HS-5 (cell line): ENCODE results near the gene HES2.
"Not testable (repeated sequence)": the region's sequence is repeated elsewhere in the genome, so short reads cannot be mapped to it uniquely, and the experiment has no call there.

Experiments used
- DNase-seq: peaks from one replicate; pipeline ENCODE4 v3.0.0-alpha.2; 2012; ENCODE audit warnings: low read depth

Gene HES2

GRCh38 chr1:6435547-6435946 lies 15.8 kb upstream of the HES2 start:
- DNase-seq: no peak

- no peak for DNase-seq
Measured at GRCh38 chr1:6435129-6435528, 15.4 kb upstream of the HES2 start.

DNA sequence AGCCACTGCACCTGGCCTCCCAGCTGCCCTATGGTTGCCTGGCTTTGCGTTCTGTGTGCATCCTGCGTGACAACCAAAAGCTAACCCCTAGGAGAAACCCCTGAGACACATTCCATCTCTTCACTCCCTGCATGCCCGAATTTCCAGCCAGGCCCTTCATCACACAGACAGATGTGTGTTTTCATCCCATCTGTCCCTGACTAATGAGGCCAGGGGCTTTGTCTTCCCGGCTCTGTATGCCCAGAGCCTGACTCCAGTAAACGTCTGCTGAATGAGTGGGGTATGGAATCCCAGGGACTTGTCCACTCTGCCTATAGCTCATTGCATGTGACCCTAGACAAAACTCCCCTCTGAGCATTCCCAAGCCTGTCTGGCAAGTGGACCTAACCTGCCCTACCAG lies 14.5 kb upstream of the HES2 start:
- DNase-seq: no peak

DNA sequence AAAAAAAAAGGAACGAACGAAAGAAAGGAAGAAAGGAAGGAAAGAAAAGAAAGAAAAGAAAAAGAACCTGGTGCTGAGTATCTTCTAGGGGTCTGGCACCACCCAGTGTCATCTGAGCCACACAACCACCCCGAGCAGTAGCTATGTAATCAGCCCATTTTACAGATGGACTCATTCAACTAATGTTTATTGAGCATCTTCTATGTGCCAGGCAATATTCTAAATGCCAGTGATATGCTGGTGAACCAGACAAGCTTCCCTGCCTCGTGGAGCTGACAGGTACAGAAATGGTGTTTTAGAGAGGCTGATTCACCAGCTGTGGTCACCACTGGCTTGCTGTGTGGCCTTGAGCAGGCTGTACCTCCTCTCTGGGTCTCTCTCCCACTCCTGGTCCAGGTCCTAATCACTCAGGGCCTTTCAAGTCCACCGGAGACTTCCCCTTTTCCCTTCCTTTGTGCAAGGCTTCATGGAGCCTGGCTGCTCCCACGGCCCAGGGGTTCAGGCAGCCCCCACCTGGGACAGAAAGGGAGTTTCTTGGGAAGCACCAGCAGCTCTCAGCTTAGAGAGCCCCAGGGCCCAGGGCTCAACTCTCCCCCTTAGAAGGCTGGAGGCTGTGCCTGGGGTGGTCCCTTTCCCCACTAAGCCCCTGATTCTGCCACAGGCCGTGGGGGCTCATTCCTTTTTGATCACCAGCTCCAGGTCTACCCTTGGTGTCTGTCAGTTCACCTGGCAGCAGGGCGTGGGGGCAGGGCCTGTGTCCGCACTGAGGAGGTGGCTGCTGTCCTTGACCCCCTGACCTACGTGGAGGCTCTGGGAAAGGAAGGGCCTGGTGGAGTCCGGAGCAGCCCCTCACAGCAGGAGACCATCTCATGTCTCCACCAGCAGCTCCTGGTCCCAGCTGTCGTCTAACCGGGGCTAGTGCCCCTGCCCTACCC lies 12.2 kb upstream of the HES2 start:
- DNase-seq: not testable (repeated sequence)

- not testable (repeated sequence) for DNase-seq
Measured at GRCh38 chr1:6429660-6430411, 10.1 kb upstream of the HES2 start.

- not testable (repeated sequence) for DNase-seq
Measured at GRCh38 chr1:6428453-6428852, 8.7 kb upstream of the HES2 start.

DNA sequence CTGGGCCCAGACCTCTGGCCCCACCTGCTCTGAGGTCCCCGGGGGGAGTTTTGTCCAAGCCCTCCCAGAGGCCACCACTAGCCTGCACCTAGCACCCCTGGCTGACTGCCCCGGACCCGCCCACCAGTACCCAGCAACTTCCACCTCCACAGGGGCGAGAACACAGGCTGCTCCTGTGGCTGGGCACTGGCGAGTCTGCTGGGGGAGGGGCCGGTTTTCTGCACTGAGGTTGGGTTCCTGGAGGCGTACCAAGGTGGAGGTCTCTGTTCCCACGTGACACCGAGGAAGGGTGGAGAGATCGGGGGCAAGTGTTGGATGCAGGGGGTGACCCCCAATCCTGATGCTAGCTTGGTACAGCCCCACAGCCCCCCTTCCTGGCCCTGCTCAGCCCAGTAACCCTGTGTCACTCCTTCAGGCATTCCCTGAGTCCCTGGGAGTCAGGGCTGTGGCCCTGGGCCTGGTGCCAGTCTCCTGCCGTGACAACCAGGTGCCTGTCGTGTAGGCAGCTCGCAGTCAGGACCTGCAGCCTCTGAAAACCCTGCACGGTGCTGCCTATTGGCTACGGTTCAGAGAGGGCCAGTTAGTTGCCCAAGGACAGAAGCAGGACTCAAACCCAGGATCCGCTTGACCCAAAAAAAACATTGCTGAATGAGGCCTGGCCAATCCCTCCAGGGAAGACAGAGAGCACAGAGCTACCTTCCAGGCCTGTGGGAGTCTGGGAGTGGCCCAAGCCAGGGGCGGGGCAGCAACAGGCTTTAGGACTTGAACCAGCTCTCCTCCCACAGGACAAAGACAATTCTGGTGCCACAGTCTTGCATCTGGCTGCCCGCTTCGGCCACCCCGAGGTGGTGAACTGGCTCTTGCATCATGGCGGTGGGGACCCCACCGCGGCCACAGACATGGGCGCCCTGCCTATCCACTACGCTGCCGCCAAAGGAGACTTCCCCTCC lies 8.0 kb upstream of the HES2 start:
- no peak for DNase-seq

GRCh38 chr1:6426972-6427350 lies 7.2 kb upstream of the HES2 start:
- no peak for DNase-seq

DNA sequence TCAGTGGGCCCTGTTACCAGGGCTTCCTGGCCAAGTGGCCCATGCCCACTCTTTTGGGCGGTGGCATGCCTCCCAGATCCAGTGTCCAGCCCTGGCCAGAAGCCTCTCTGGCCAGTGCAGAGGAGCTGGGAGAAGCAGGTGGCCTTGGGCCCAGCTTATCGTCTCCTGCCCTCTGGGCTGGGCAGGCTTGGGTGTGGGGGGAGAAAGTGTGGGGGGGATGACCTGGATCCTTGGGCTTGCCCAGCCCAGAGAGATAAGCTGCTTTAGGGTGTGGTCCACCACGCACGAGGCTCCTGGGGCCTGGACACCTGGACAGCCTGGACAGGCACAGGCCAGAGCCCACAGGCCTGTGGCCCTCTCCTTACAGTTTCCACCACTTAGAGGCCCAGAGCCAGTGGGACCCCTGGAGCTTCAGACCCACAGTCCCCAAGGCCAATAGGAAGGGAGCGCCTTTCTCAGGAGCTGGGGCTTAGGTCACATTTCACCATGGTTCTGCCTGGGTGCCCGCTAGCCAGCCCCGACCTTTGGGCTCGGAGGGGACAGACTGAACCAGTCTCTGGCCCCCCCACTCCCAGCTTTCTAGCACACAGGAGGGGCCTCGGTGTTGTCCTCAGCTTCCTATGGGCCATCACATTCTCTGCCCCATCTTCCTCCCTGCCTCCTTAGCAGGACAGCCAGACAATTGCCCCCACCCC lies 6.7 kb upstream of the HES2 start:
- no peak for DNase-seq

GRCh38 chr1:6425658-6426057 lies 5.9 kb upstream of the HES2 start:
- DNase-seq: no peak

GRCh38 chr1:6424619-6425593 lies 5.2 kb upstream of the HES2 start, which contains the start of gene ESPN:
TSS of gene ESPN (plus strand) at chr1:6424776. CDS start at chr1:6424956, 180 bp downstream.
- no peak for DNase-seq

GRCh38 chr1:6424000-6424565 lies 4.4 kb upstream of the HES2 start:
- DNase-seq: no peak

DNA sequence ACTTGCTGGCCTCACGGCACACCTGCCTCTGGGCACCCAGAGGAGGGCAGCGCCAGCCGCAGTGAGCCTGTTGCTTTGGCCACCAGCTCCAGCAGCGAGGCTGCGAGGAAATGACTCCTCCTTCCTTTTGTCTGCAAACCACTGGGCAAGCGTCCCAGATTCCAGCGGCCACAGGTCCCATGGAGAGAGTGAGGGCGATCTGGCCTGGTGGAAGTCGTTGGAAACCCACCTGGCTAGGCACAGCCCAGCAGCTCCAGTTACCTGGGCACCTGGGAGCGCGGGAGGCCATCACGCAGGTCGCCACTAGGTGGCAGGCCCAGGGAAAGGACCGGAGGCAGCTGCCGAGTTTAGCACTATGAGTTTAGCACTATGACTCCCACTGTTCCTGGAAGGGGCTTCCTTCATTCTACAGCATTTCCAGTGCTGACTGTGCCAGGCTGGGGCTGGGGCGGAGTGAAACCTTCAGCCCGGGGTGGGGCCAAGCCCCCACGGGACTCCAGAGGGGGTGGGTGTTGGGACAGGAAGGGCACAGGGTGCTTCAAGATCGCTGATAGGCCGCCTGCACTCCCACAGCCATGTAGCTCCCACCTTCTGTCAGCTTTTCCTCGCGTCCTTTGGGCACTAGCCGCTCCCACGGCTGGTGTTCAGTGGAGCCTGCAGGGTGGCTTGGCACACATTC lies 3.7 kb upstream of the HES2 start:
- peak; percentile 44 for DNase-seq

DNA sequence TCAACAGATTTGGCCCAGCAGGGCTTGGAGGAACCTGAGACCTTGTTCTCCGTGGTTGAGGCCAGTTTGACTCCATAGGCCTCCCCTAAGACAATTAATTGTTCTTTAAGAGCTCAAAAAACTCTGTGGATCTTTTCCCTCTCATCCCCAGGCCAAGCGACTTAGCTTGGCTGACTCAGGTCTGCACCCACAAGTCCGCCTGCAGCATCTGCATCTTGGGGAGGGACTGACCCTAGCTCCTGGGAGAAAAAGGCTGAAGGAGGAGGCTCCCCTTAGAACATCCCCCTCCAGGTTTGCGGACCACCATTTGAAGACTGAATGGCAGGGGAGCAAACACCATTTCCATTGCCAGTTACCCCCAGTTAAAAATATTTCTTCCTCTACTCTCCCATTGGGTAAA lies 1.5 kb upstream of the HES2 start:
- DNase-seq: no peak

DNA sequence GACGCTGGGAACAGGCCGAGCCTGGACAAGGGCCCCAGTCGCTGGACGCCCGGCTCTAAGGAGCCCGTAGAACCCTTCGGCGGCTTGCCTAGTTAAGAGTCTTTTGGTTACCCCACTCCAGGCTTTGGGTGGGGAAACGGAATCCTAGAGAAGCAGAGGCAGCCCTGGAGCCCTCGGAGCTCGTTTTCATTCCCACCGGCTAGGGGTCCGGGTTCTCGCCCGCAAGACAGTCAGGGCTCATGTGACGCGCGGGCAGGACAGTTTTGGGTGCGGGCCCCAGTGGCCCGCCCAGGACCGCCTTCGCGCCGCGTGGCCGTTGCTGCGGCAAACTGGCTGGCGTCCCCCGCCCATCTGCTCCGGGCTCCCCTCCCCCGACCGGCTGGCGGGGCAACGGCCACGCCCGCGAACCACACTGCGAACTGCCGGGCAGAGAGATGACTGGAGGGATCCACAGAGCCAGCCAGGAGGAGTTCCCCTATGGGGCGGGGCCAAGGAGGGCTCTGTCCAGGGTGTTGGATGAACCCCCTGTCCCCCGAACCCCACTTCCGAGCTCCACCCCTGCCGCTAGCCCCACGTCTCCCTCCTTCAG lies 829 bp upstream of the HES2 start:
- no peak for DNase-seq

DNA sequence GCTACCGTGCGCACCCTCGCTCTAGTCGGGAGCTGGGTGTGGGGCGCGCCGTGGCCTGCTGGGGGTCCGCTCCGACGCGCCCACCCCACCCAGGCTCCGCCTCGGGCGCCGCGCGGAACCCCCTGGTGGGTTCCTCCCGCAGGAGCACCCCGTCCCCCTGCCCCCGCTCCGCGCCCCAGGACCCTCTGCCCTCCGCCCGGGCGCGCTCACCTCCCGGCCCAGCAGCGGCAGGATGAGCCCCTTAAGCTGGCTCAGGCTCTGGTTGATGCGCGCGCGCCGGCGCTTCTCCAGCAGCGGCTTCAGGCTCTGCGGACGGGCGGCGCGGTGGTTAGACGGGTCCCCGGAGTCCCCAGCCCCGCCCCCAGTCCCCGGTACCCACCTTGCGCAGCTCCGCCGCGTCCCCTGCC lies 319 bp downstream of the HES2 start:
- DNase-seq: no peak

DNA sequence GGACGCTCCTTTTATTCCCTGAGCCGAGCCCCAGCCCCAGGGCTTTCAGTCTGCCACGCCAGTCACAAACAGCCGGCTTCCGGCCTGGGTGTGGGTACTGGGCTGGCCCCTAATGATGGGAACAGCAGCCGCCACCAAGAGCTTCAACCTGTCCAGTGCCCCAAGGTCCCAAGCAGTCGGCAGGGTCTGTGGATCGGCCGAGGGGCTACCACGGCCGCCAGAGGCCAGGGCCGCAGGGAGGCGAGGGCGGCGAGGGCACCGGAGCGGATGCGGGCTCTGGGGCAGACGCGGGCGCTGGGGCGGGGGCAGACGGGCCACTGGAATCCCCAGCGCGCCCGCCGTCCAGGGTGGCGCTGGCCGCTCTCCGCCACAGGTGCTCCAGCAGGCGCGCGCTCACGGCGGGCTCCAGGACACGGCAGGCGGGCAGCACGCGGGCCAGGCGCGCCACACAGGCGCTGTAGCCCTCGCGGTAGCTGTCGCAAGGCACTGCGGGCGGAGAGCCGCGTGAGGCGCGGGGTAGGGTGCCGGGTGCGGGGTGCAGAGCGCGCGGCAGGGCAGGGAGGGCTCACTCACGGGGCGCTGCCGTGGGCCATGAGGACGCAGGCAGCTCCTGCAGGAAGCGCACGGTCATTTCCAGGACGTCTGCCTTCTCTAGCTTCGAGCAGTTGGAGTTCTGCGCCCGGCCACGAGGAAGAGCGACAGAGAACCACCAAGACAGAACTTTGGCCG lies 887 bp downstream of the HES2 start:
- DNase-seq: no peak
